ENCODE results near the gene DNMT3A. TPM values are rescaled to one million over a fixed set of nuclear protein-coding genes. Genes with fewer than 3 reads are reported as not detected.

Gene DNMT3A
- total RNA-seq, 1 donor from 2014 or later, result 49.9 TPM

GRCh38 chr2:25255745-25256487 is 85.8 kb downstream of the DNMT3A start:
- TF ChIP-seq CTCF (IDR thresholded peaks at IDR 0.05), result no peak
- H3K4me1 Mint-ChIP-seq, result peaks cover 12% of the 10 kb centered on the region
- no peak overlapping the region for H3K27ac Mint-ChIP-seq
- H3K27me3 Mint-ChIP-seq, result no peaks in the 10 kb centered on the region
- intact Hi-C loops (cut with micrococcal nuclease), result no loop called here
- ChIA-PET CTCF (no interaction called here), POLR2A (no interaction called here)
- no peak for DNase-seq
- H3K9me3 Mint-ChIP-seq, result no peaks in the 10 kb centered on the region
- peaks cover 20% of the 10 kb centered on the region for H3K36me3 Mint-ChIP-seq (ENCODE audit: low read depth)
- no peak overlapping the region for H3K4me3 Mint-ChIP-seq
- no peak for ATAC-seq (ENCODE audit: low read depth)

GRCh38 chr2:25254961-25255360 is 86.8 kb downstream of the DNMT3A start:
- CTCF ChIA-PET, result no interaction called here
- no peak overlapping the region for H3K4me3 Mint-ChIP-seq

GRCh38 chr2:25253153-25253626 is 88.5 kb downstream of the DNMT3A start:
- no peak for TF ChIP-seq CTCF (IDR thresholded peaks at IDR 0.05)
- Mint-ChIP-seq H3K36me3 (ENCODE audit: low read depth) (peaks cover 19% of the 10 kb centered on the region), H3K27me3 (no peaks in the 10 kb centered on the region), H3K9me3 (no peaks in the 10 kb centered on the region), H3K4me1 (peaks cover 29% of the 10 kb centered on the region), H3K4me3 (peak overlapping the region; percentile 64), H3K27ac (peak overlapping the region; percentile 1)
- no peak for ATAC-seq (ENCODE audit: low read depth)
- ChIA-PET POLR2A (interaction anchor here (0.6 to 2.5 kb wide), 6 partner anchors 18 to 354 kb away, joined by 3 to 9 read pairs (median 4); no protein-coding TSS in a partner anchor), CTCF (no interaction called here)
- intact Hi-C loops (cut with micrococcal nuclease), result loop anchor here (2.0 to 5.0 kb wide), 2 partner anchors 22 to 269 kb away; no protein-coding TSS in a partner anchor
- no peak for DNase-seq

More at GRCh38 chr2:25254961-25255360, 86.8 kb downstream of the DNMT3A start:
- H3K27me3 Mint-ChIP-seq, result no peaks in the 10 kb centered on the region
- POLR2A ChIA-PET, result interaction anchor here (0.7 to 1.2 kb wide), 2 partner anchors 47 to 200 kb away, joined by 3 read pairs; no protein-coding TSS in a partner anchor
- peaks cover 22% of the 10 kb centered on the region for H3K4me1 Mint-ChIP-seq
- intact Hi-C loops (cut with micrococcal nuclease), result loop anchor here (5.0 kb wide), 1 partner anchor 267 kb away; no protein-coding TSS in a partner anchor
- ATAC-seq (ENCODE audit: low read depth), result no peak
- no peak overlapping the region for H3K27ac Mint-ChIP-seq
- peaks cover 14% of the 10 kb centered on the region for H3K36me3 Mint-ChIP-seq (ENCODE audit: low read depth)
- DNase-seq, result no peak
- H3K9me3 Mint-ChIP-seq, result no peaks in the 10 kb centered on the region
- no peak for TF ChIP-seq CTCF (IDR thresholded peaks at IDR 0.05)

- POLR2A ChIA-PET, result interaction anchor here (0.6 to 2.5 kb wide), 8 partner anchors 19 to 353 kb away, joined by 3 to 9 read pairs (median 4); no protein-coding TSS in a partner anchor
- H3K9me3 Mint-ChIP-seq, result no peaks in the 10 kb centered on the region
- peaks cover 24% of the 10 kb centered on the region for H3K36me3 Mint-ChIP-seq (ENCODE audit: low read depth)
- CTCF ChIA-PET, result no interaction called here
- peak overlapping the region; percentile 64 for H3K4me3 Mint-ChIP-seq
- ATAC-seq (ENCODE audit: low read depth) (peak; percentile 65), DNase-seq (peak; percentile 46)
- no peaks in the 10 kb centered on the region for H3K27me3 Mint-ChIP-seq
- H3K27ac Mint-ChIP-seq, result no peak overlapping the region
- H3K4me1 Mint-ChIP-seq, result peaks cover 29% of the 10 kb centered on the region
- TF ChIP-seq CTCF (IDR thresholded peaks at IDR 0.05), result no peak
- intact Hi-C loops (cut with micrococcal nuclease), result loop anchor here (2.0 to 5.0 kb wide), 2 partner anchors 22 to 270 kb away; no protein-coding TSS in a partner anchor
These were observed 89.2 kb downstream of the DNMT3A start for GRCh38 chr2:25252291-25253152.

All from activated B cell treated with CpG ODN at 0.5 μM for 24 hours (primary cell).